Stimulated activated CD8-positive, alpha-beta memory T cell treated with anti-CD3 and anti-CD28 coated beads, Interleukin-15, amount 100 ng/mL, for 48 hours (primary cell): ENCODE data around the gene CCDC32.

Experiments used
- DNase-seq, 2 donors: peaks; one replicate each; pipeline ENCODE4 v3.0.0-alpha.2; 2020; ENCODE audit warnings: low read depth in 2 of 2

The CCDC32 gene

GRCh38 chr15:40567111-40567510 lies 2.3 kb upstream of the CCDC32 start:
- DNase-seq = no peak

- no peak for DNase-seq
Observed at GRCh38 chr15:40565333-40566238, 744 bp upstream of the CCDC32 start.

GRCh38 chr15:40563426-40563825 lies 1.4 kb downstream of the CCDC32 start:
- no peak for DNase-seq

- no peak for DNase-seq
Observed at GRCh38 chr15:40562691-40563090, 2.2 kb downstream of the CCDC32 start.

GRCh38 chr15:40558952-40559742 lies 5.7 kb downstream of the CCDC32 start:
- no peak for DNase-seq

GRCh38 chr15:40555876-40556275 lies 9.0 kb downstream of the CCDC32 start:
- DNase-seq = no peak

GRCh38 chr15:40554161-40554525 lies 10.7 kb downstream of the CCDC32 start:
- no peak for DNase-seq

- no peak for DNase-seq
Observed at GRCh38 chr15:40550341-40551037, 14.4 kb downstream of the CCDC32 start.

- no peak for DNase-seq
Observed at GRCh38 chr15:40549894-40550293, 14.9 kb downstream of the CCDC32 start.

GRCh38 chr15:40548610-40549009 lies 16.2 kb downstream of the CCDC32 start:
- no peak for DNase-seq

- DNase-seq = no peak
Observed at GRCh38 chr15:40545457-40545856, 19.4 kb downstream of the CCDC32 start.

- no peak for DNase-seq
Observed at GRCh38 chr15:40543631-40544294, 21.1 kb downstream of the CCDC32 start.

- no peak for DNase-seq
Observed at GRCh38 chr15:40543082-40543481, 21.8 kb downstream of the CCDC32 start.

GRCh38 chr15:40538976-40539375 lies 25.9 kb downstream of the CCDC32 start:
- DNase-seq = no peak

- no peak for DNase-seq
Observed at GRCh38 chr15:40536501-40536900, 28.3 kb downstream of the CCDC32 start.

GRCh38 chr15:40534371-40534770 lies 30.5 kb downstream of the CCDC32 start:
- no peak for DNase-seq

GRCh38 chr15:40533763-40534364 lies 31.0 kb downstream of the CCDC32 start:
- DNase-seq = no peak

GRCh38 chr15:40528801-40529200 lies 36.0 kb downstream of the CCDC32 start:
- DNase-seq = no peak

- DNase-seq = no peak
Observed at GRCh38 chr15:40525855-40526254, 39.0 kb downstream of the CCDC32 start.

GRCh38 chr15:40523611-40524010 lies 41.2 kb downstream of the CCDC32 start:
- no peak for DNase-seq

GRCh38 chr15:40516322-40516721 lies 48.5 kb downstream of the CCDC32 start:
- DNase-seq = no peak
